ENCODE measurements around the gene MTA1. TPM values are rescaled to one million over a fixed set of nuclear protein-coding genes. Genes with fewer than 3 reads are reported as not detected.

MTA1 gene
- total and polyA plus RNA-seq, 10 of the 15 experiments (the other 5 are each of a cell fraction or from before 2014, with no cell fraction given), result 0.14 to 162 (median 30.6) TPM

DNA sequence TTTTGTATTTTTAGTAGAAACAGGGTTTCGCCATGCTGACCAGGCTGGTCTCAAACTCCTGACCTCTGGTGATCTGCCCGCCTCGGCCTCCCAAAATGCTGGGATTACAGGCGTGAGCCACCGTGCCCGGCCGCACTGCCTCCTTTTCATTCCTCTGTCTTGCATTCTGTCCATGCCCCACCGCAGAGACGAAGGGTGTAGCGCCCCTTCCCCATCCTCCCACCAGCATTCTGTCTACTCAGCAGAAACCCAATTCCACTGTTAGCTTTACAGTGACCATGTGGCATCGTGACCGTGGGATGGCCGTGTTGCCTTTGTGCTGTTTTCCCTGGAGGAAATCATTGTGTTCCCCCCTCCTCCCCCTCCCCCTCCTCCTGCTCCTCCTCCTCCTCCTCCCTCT lies 11.0 kb upstream of the MTA1 start:
- no peak overlapping the region for H3K9ac ChIP-seq (ENCODE audit: control insufficient read depth, insufficient read depth, low read length)
- WGBS (ENCODE audit: insufficient coverage, insufficient replicate concordance, low lambda C conversion rate, missing lambda C conversion rate), result 88% methylated on average over 13 of the region's 13 CpGs
- no peaks in the 10 kb centered on the region for H3K79me2 ChIP-seq (ENCODE audit: control insufficient read depth, insufficient read depth, low read length)
- SMC1A ChIA-PET (ENCODE audit: uncharacterized antibody, unreplicated experiment), result no interaction called here
- no TSS peak for BruUV-seq (replicated peaks)
- no peak for DNase-seq (ENCODE audit: low read depth, low spot score)
- no peaks in the 10 kb centered on the region for H3K9me3 ChIP-seq (replicated peaks; ENCODE audit: control insufficient read depth, insufficient read depth, low read length)
- peaks cover 8% of the 10 kb centered on the region; the same call in 1 of the 2 replicates for H3K4me1 ChIP-seq (ENCODE audit: control insufficient read depth, insufficient read depth, low read length)
- H4K20me1 ChIP-seq (ENCODE audit: control insufficient read depth, insufficient read depth), result no peaks in the 10 kb centered on the region
- H3K27me3 ChIP-seq (replicated peaks in 1 of 2; ENCODE audit: control insufficient read depth in 2 of 2, insufficient read depth in 2 of 2, low read length in 1 of 2), result peaks cover 7 to 10% of the 10 kb centered on the region in 2 experiments; a peak in 3 of 4 replicates
- H3K4me2 ChIP-seq (ENCODE audit: control insufficient read depth, insufficient read depth), result no peak overlapping the region
- in situ Hi-C loops (cut with MboI) (no loop called here), intact Hi-C loops (cut with micrococcal nuclease; ENCODE audit: unreplicated experiment) (no loop called here)
- no peak overlapping the region for H3K27ac ChIP-seq (ENCODE audit: control insufficient read depth, insufficient read depth)
- no peak overlapping the region for H2AFZ ChIP-seq (ENCODE audit: control insufficient read depth, low read depth, low read length)
- no peak overlapping the region for H3K4me3 ChIP-seq
- no peaks in the 10 kb centered on the region for H3K36me3 ChIP-seq (ENCODE audit: control insufficient read depth in 2 of 2, insufficient read depth in 2 of 2, low read length in 1 of 2)
- CTCF ChIA-PET, result no interaction called here
- TF ChIP-seq CBFB (IDR thresholded peaks at IDR 0.05; ENCODE audit: low read depth) (no peak), SRF (IDR thresholded peaks at IDR 0.05; ENCODE audit: low read depth in 2 of 2, low read length in 2 of 2) (no peak), JUND (IDR thresholded peaks at IDR 0.05; ENCODE audit: low read depth, low read length) (no peak), ZNF384 (IDR thresholded peaks at IDR 0.05; ENCODE audit: borderline replicate concordance, low read depth, low read length) (no peak), MEF2A (IDR thresholded peaks at IDR 0.05; ENCODE audit: insufficient read depth, low read depth, low read length) (no peak), ZNF687 (IDR thresholded peaks at IDR 0.05) (no peak), SUZ12 (IDR thresholded peaks at IDR 0.05; ENCODE audit: unreplicated experiment) (no peak)
- FAIRE-seq, result no peak
- RAD21 ChIA-PET (ENCODE audit: unreplicated experiment), result interaction anchor here (0.7 kb wide), 1 partner anchor 66 kb away, joined by 4 read pairs; no protein-coding TSS in a partner anchor
- POLR2A ChIA-PET, result no interaction called here
- ATAC-seq, result no peak
